Nucleus accumbens (tissue), 56 donors: ENCODE data around the gene MCHR1.
A peak's percentile ranks its signal among the peaks of the same experiment; 100 is the strongest.

Experiments used
- DNase-seq, 56 donors: peaks; one replicate each; lab custom pipeline; 2025; lab: John Stamatoyannopoulos, UW

Gene MCHR1, protein sequence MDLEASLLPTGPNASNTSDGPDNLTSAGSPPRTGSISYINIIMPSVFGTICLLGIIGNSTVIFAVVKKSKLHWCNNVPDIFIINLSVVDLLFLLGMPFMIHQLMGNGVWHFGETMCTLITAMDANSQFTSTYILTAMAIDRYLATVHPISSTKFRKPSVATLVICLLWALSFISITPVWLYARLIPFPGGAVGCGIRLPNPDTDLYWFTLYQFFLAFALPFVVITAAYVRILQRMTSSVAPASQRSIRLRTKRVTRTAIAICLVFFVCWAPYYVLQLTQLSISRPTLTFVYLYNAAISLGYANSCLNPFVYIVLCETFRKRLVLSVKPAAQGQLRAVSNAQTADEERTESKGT

GRCh38 chr22:40679249-40679963 is at the start of gene MCHR1:
TSS of gene MCHR1 (plus strand) at chr22:40679484. CDS start at chr22:40679653, 169 bp downstream.
- DNase-seq, result peak in 3 of 56 donors; percentile 28 to 44 (median 32)

DNA sequence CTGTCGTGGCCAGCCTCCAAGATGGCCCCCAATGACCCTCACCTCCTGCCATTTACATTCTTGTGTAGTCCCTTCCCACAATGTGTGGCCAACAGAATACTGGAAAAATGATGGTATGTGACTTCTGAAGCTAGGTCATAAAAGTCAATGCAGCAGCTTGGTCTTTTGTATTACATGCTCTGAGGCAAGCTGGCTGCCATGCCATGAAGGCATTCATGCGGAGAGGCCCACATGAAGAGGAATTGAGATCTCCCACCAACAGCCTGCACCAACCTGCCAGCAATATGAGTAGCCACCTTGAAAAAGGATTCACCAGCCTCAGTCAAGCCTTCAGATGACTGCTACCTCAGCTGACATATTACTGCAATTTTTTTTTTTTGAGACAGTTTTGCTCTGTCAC is 47.4 kb upstream of the MCHR1 start:
- no peak for DNase-seq

DNA sequence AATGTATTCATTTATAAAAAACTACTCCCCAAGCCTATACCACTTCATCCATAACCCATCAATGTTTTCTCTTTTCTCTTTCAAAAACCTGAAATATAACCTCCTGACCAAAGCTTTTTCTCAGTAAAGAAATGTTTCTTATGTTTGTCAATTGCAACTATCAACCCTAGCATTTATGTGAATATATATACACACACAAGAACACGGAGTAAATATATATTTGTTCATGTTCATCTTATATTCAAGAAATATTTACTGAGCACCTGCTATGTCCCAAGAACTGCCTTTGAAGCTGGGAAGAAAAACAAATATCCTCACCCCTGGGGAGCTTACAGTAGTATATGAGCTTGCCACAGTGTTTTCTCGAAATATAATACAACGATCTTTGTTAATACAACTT is 46.2 kb upstream of the MCHR1 start:
- DNase-seq, result no peak

DNA sequence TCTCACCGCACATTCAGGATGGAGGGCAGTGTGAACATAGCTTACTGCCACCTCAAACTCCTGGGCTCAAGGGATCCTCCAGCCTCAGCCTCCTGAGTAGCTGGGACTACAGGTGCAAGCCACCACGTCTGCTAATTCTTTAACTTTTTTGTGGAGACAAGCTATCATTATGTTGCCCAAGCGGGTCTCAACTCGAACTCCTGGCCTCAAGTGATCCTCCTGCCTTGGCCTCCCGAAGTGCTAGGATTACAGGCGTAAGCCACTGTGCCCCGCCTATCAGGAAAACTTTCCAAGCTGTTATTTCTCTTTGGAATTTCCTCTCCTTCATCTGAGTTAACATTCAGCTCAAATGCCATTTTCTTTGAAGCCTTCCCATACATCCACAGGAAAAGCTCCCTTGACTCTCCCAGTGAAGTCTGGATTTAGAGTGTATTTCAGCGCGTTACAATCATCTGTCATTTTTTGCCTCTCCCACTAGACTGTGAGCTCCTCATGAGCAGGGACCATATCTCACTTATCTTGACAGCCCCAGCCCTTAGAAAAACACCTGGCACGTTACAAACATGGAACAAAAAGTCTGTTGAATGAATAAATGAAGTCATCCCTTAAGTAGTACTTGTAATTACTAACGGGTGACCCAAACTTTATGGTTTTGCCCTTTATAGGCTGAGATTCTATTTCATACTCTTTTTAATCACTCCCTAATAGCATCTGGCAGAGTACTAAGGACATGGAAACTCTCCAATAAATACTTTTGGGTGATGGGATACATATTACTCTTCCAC is 45.0 kb upstream of the MCHR1 start:
- no peak for DNase-seq

GRCh38 chr22:40635043-40635939 is 44.0 kb upstream of the MCHR1 start:
- no peak for DNase-seq

- peak in 9 of 56 donors; percentile 10 to 53 (median 41) for DNase-seq
These were observed 43.3 kb upstream of the MCHR1 start for GRCh38 chr22:40635940-40636379.

DNA sequence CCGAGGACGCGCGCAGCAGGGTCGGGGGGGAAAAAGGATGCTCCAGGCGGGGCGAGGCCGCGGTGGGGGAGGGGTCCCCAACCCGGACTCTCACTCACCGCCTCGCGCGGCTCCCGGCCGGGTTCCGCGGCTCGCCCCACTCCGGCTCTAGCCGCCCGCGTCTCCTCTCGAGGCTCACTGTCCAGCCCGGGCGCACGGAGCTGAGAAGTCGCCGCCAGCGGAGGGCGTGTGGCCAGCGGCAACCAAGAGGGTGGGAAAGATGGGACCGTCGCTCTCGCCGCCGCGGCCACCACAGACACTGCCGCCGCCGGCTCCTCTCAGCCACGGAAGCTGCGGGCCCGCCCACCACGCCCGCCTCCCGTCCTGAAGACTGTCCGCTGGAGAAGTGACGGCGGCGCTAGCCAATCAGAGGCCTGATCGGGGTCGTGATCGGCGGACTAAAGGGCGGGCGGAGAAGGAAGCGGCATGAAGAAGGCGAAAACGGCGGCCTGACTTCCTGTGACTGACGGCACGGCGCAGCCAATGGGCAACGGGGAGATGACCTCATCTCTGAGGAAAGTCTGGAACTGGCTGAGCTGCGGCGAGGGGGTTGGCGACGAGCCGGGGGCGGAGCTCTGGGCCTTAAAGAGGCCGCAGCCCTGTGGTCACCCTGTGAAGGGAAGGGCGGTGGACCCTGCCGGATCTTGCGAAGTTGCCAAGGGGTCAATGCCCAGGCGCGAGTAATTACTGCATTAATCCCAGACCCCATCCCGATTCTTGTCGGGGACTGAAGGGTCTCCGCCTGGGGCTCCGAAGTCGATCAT is 42.7 kb upstream of the MCHR1 start, which contains the start of gene MRTFA:
Gene MRTFA (minus strand): TSS at position 340 of the 803 bp plus-strand sequence.
- peak; percentile 97 to 100 (median 100) for DNase-seq

DNA sequence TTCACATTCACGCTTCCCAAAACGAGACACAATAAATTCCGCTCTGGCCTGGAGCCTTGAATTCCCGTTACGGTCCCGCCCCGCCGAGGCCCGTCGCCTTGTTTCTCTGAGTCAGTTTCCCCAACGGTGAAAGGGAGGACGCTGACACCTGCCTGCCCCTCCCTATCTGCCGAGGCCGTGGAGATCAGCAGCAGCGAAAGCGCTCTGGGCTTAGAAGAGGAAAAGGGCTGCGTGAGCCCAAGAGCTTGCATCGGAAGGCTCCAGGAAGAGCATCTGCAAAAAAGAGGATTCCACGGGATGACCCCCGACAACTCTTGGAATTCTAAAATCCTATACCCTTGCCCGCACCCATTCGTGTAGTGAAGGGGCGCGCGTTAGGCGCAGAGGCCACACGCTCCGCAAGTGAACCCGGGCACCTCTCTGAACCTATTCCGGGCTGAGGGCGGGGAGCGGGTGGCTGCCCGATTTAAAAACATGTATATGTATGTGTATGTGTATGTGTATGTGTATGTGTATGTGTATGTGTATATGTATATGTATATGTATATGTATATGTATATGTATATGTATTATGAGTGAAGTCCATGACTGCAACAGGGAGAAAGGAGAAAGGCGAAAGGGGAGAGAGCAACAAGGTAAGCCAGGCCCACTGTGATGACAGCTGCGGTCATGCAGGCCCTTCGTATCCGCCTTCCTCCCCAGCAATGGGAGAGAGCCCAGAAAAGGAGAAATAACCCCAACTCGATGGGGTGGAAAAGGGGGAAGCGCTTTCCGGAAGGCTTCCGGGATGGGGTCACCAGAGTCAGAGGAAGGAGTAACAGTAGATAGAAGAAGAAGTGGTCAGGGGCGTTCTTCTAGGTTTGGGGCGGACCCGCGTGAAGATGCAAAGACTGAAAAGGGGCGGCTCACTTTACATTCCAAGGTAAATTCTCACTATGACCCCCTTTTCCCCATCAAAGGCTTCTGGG is 41.8 kb upstream of the MCHR1 start:
- DNase-seq, result peak in 27 of 56 donors; percentile 3 to 93 (median 64)

- no peak for DNase-seq
These were observed 41.0 kb upstream of the MCHR1 start for GRCh38 chr22:40638261-40638660.

- DNase-seq, result no peak
These were observed 38.0 kb upstream of the MCHR1 start for GRCh38 chr22:40641269-40641668.

DNA sequence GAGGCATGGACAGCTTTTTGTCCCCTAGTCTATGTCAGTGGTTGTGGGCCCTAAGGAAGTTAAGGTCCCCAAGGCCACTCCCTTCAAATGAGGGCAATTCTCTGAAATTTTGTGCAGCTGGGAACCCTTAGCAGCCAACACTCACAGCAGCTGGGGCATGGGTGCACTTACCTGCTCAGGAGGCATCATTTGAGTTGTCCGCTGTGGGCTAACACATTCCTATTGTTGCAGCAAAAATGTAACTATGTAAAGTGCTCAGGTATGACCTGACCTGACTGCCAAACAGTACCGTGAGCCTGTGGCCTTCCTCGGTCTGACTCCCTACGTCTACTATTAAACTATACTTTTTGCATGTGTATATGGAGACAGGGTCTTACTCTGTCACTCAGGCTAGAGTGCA is 37.0 kb upstream of the MCHR1 start:
- DNase-seq, result no peak

- DNase-seq, result no peak
These were observed 33.6 kb upstream of the MCHR1 start for GRCh38 chr22:40645579-40646197.

DNA sequence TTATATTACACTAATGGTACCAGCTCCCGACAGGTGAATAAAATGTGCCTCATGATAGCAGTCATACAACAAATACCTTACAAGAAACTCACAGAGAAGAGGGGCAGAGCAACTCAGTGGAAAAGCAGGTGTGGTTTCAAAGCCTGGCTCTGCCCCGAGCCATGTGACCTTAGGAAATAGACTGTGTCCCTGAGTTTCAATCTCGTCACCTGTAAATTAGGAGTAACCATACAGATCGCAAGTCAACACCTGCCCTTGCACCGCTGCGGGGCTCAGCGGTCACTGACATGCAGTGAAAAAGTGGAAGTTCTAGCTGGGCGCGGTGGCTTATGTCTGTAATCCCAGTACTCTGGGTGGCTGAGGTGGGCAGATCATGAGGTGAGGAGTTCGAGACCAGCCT is 30.9 kb upstream of the MCHR1 start:
- DNase-seq, result no peak

DNA sequence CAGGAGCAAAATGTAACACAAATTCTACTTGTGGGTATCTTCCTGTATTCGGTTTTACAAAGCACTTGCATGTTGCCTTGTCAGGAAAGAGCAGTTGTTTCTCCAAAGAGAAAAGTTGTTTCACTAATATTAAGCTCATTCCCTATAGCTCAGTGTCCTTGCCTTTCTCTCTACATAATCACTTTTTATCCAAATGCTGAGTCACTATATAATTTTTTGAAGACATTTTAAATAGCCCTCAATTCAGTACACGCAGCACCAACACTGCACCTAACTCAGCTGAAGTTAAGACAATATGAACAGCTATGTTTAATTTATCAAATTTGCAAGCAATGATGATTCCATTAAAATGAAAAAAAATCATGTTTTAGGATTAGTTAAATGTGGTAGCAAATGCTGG is 28.2 kb upstream of the MCHR1 start:
- no peak for DNase-seq

DNA sequence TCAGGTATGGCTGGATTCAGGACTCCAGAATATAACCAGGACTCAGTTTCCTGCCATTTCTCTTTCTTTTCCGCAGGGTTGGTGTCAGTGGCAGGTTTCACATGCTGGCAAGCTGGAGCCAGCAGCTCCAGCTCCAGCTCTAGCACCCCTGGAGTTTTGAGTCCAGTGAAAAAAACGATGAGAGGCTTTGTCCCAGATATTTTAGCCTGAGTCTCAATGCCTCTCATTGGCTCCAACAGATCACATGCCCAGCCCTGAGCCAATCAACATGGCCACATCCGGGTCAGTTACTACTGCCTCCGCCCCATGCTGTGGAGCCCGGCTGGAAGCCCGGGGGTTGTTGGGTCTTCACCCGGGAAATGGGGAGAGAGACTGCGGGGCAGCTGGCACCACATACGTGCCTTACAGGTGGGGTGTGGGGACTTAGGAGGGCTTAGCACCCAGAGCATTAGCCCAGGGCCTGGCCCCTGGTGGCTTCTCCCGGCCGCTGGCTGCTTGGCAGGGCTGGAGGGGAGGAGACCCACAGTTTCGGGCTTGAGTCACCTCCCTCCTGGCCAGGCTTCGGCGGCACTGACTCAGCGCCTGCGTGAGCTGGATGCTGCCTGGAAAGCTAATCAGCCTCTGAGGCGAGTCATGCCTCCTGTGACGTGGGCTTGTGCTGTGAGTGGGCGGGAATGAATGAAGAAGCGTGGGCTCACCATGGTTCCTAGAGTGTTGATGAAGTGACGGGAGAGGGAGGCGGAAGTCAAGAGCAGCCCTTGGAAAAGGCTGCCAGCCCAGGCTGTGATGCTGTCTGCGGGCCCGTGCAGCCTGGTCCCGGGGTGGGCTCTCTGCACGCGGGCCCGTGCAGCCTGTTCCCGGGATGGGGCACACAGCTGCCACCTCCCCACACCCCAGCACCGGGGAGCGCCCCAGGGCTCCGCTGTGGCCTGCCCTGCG is 27.5 kb upstream of the MCHR1 start:
- peak; percentile 75 to 100 (median 97) for DNase-seq

DNA sequence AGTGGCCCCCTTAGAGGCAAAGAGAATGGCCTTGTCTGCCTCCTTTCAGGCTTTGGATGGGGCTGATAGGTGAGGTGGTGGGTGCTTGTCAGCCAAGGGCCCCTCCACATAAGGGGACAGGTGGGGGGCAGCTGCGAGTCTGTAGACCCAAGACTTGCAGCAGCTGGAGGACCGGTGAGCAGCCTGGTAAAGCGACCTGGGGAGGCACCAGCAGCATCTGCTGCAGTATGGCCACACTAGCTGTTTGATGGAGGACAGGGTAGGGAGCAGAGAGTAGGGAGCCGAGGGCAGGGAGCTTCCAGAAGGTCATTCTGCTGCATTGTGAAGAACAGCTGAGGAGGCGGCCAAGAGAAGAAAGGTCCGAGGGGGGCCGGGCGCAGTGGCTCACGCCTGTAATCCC is 25.9 kb upstream of the MCHR1 start:
- DNase-seq, result peak in 1 of 56 donors; percentile 1
